K562 (cell line): ENCODE data around the gene SIRPB2. TPM values are rescaled to one million over a fixed set of nuclear protein-coding genes. Genes with fewer than 3 reads are reported as not detected.

Experiments
- ARID2 ChIP-seq: fragments of 450-650 bp; IDR thresholded peaks from 2 replicates; pipeline ENCODE4 v1.6.1; 2017; ENCODE audit warnings: antibody characterized with exemption, mild to moderate bottlenecking
- CCNT2 ChIP-seq: IDR thresholded peaks from 2 replicates; pipeline ENCODE4 v1.6.1; 2011; ENCODE audit warnings: borderline replicate concordance, low read depth, mild to moderate bottlenecking, moderate library complexity, mixed read lengths, low read length; ENCODE audit not compliant: insufficient read length; ENCODE audit errors: extremely low read depth
- RFX5 ChIP-seq: IDR thresholded peaks from 2 replicates; pipeline ENCODE4 v1.6.1; 2011; ENCODE audit warnings: low read depth, mild to moderate bottlenecking, improper control_type of control experiment, low read length
- VEZF1 ChIP-seq: fragments of 200-800 bp; sonication (Bioruptor generic); IDR thresholded peaks from 2 replicates; pipeline ENCODE4 v1.6.1; 2017; ENCODE audit warnings: missing genetic modification characterization, missing compliant biosample characterization
- polyA plus RNA-seq, 8 experiments: library from polyadenylated mRNA; depleted of rRNA in 4 of 8; stranded (reverse) in 5 of 8; unstranded in 3 of 8; fragments of >200 nt; fragmentation: Nextera tagmentation in 2 of 8; fragmentation: Illumina TruSeq in 1 of 8; extraction: Ambion mirVana in 2 of 8; extraction: Trizol in 1 of 8; gene quantifications; 2 replicates each; pipeline versions ENCODE4 v1.2.1 to v1.2.3, GENCODE V29; 2011 to 2014; ENCODE audit warnings: inconsistent platforms in 1 of 8, missing spikeins in 1 of 8
- total RNA-seq, 7 experiments: library from RNA; depleted of rRNA in 6 of 7; stranded (reverse); fragments of >200 nt in 6 of 7; fragmentation: Illumina TruSeq in 2 of 7; extraction: Trizol in 2 of 7; gene quantifications; 2 replicates each; pipeline versions ENCODE4 v1.2.1 to v1.2.3, GENCODE V29; 2011 to 2021; ENCODE audit warnings: low replicate concordance in 1 of 7
- TF ChIP-seq, protein P1 (sequence below), 2 experiments: fragments of 450-650 bp; formaldehyde crosslinking in 1 of 2; IDR thresholded peaks; 2 replicates each; pipeline versions ENCODE4 v1.4.0 to v1.6.1; 2014 to 2020; ENCODE audit warnings: mild to moderate bottlenecking in 2 of 2, borderline replicate concordance in 1 of 2, low read depth in 1 of 2

Gene SIRPB2
- total and polyA plus RNA-seq, 9 of the 15 experiments (the other 6 are each of a cell fraction or from before 2014, with no cell fraction given), result 0.07 TPM; not detected in 7

GRCh38 chr20:1537731-1538058 is 46.5 kb upstream of the SIRPB2 start (continued):
- TF ChIP-seq, protein P1, sequence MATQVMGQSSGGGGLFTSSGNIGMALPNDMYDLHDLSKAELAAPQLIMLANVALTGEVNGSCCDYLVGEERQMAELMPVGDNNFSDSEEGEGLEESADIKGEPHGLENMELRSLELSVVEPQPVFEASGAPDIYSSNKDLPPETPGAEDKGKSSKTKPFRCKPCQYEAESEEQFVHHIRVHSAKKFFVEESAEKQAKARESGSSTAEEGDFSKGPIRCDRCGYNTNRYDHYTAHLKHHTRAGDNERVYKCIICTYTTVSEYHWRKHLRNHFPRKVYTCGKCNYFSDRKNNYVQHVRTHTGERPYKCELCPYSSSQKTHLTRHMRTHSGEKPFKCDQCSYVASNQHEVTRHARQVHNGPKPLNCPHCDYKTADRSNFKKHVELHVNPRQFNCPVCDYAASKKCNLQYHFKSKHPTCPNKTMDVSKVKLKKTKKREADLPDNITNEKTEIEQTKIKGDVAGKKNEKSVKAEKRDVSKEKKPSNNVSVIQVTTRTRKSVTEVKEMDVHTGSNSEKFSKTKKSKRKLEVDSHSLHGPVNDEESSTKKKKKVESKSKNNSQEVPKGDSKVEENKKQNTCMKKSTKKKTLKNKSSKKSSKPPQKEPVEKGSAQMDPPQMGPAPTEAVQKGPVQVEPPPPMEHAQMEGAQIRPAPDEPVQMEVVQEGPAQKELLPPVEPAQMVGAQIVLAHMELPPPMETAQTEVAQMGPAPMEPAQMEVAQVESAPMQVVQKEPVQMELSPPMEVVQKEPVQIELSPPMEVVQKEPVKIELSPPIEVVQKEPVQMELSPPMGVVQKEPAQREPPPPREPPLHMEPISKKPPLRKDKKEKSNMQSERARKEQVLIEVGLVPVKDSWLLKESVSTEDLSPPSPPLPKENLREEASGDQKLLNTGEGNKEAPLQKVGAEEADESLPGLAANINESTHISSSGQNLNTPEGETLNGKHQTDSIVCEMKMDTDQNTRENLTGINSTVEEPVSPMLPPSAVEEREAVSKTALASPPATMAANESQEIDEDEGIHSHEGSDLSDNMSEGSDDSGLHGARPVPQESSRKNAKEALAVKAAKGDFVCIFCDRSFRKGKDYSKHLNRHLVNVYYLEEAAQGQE (IDR thresholded peaks at IDR 0.05; ENCODE audit: borderline replicate concordance), result no peak
- TF ChIP-seq, protein P1 (CRISPR knock-in tag; IDR thresholded peaks at IDR 0.05; ENCODE audit: low read depth), result no peak
- TF ChIP-seq VEZF1 (CRISPR knock-in tag), result peak; percentile 62; the same call in 1 of the 2 replicates
- no peak for TF ChIP-seq CCNT2
- no peak for TF ChIP-seq ARID2
- TF ChIP-seq RFX5, result no peak
